Activated B cell treated with CpG ODN at 0.5 μM for 24 hours (primary cell): ENCODE data around the gene LMNTD2. TPM values are rescaled to one million over a fixed set of nuclear protein-coding genes. Genes with fewer than 3 reads are reported as not detected.

Source experiments
- ATAC-seq: fragments of 200-7000 bp; cut with Tn5 transposase; one replicate; pipeline ENCODE4 v1.10.0; 2021; ENCODE audit warnings: low read depth, mild to moderate bottlenecking, moderate library complexity
- CTCF ChIA-PET: fragments of 350-600 bp; sonication (Branson Sonifier 250); formaldehyde crosslinking; loops from one replicate; lab custom pipeline; 2021; ENCODE audit warnings: antibody characterized with exemption; lab: Charles Lee
- POLR2A ChIA-PET: fragments of 350-600 bp; sonication (Branson Sonifier 250); formaldehyde crosslinking; loops from one replicate; lab custom pipeline; 2021; ENCODE audit warnings: antibody characterized with exemption; lab: Charles Lee
- DNase-seq: peaks from one replicate; pipeline ENCODE4 v3.0.0; 2022
- H3K27ac Mint-ChIP-seq: one replicate; pipeline ENCODE4 v1.8.0; 2020; ENCODE audit warnings: mixed read lengths
- H3K27me3 Mint-ChIP-seq: one replicate; pipeline ENCODE4 v1.8.0; 2021; ENCODE audit warnings: mixed read lengths
- H3K36me3 Mint-ChIP-seq: one replicate; pipeline ENCODE4 v1.8.0; 2021; ENCODE audit warnings: low read depth, mixed read lengths
- H3K4me1 Mint-ChIP-seq: one replicate; pipeline ENCODE4 v1.8.0; 2021; ENCODE audit warnings: mixed read lengths
- H3K4me3 Mint-ChIP-seq: one replicate; pipeline ENCODE4 v1.8.0; 2020; ENCODE audit warnings: mild to moderate bottlenecking, mixed read lengths
- H3K9me3 Mint-ChIP-seq: one replicate; pipeline ENCODE4 v1.8.0; 2020; ENCODE audit warnings: mixed read lengths
- intact Hi-C: fragments of 100-400 bp; cut with micrococcal nuclease; formaldehyde crosslinking; loops from one replicate; pipeline ENCODE4 v1.15.1; 2024
- total RNA-seq: library from RNA; stranded (reverse); gene quantifications from 2 replicates; pipeline ENCODE4 v1.2.3, GENCODE V29; 2022
- TF ChIP-seq, protein P1 (sequence below): fragments of 200-600 bp; IDR thresholded peaks from one replicate; pipeline ENCODE4 v1.8.0; 2022; ENCODE audit warnings: antibody characterized with exemption, mild to moderate bottlenecking

LMNTD2 gene
- total RNA-seq, 1 donor from 2014 or later: 8.6 TPM

DNA sequence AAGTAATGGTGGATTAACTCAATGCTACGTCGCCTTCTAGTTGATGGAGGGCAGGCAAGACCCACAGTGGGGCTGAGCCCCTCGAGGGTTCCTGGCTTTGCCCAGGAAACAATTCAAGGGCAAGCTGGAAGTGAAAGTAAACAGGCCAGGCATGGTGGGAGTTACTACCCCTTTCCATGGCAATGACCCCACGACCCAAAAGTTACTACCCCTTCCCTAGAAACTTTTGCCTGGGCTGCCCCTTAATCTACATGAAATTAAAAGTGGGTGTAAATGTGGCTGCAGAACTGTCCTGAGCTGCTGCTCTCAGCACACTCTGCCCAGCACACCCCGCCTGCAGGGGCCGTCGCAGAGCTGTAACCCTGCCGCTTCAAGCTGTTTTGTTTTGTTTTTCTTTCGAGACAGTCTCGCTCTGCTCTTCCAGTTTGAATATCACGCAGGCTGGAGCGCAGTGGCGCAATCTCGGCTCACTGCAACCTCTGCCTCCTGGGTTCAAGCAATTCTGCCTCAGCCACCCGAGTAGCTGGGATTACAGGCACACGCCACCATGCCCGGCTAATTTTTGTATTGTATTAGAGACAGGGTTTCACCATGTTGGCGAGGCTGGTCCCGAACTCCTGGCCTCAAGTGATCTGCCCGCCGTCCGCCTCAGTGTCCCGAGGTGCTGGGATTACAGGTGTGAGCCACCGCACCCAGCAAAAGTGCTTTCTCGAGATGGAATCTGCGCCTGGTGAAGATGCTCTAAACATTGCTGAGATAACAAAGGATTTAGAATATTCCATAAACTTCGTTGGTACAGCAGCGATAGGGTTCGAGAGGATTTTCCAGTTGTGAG, 47.6 kb downstream of the LMNTD2 start:
- no peaks in the 10 kb centered on the region for H3K27me3 Mint-ChIP-seq
- DNase-seq (no peak), ATAC-seq (no peak)
- peaks cover 6% of the 10 kb centered on the region for H3K4me1 Mint-ChIP-seq
- CTCF ChIA-PET: no interaction called here
- H3K4me3 Mint-ChIP-seq: no peak overlapping the region
- TF ChIP-seq, protein P1, sequence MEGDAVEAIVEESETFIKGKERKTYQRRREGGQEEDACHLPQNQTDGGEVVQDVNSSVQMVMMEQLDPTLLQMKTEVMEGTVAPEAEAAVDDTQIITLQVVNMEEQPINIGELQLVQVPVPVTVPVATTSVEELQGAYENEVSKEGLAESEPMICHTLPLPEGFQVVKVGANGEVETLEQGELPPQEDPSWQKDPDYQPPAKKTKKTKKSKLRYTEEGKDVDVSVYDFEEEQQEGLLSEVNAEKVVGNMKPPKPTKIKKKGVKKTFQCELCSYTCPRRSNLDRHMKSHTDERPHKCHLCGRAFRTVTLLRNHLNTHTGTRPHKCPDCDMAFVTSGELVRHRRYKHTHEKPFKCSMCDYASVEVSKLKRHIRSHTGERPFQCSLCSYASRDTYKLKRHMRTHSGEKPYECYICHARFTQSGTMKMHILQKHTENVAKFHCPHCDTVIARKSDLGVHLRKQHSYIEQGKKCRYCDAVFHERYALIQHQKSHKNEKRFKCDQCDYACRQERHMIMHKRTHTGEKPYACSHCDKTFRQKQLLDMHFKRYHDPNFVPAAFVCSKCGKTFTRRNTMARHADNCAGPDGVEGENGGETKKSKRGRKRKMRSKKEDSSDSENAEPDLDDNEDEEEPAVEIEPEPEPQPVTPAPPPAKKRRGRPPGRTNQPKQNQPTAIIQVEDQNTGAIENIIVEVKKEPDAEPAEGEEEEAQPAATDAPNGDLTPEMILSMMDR: no peak
- intact Hi-C loops: no loop called here
- POLR2A ChIA-PET: interaction anchor here (0.7 kb wide), 1 partner anchor 60 kb away, joined by 7 read pairs; no protein-coding TSS in a partner anchor
- peaks cover 20% of the 10 kb centered on the region for H3K36me3 Mint-ChIP-seq
- no peak overlapping the region for H3K27ac Mint-ChIP-seq
- no peaks in the 10 kb centered on the region for H3K9me3 Mint-ChIP-seq

DNA sequence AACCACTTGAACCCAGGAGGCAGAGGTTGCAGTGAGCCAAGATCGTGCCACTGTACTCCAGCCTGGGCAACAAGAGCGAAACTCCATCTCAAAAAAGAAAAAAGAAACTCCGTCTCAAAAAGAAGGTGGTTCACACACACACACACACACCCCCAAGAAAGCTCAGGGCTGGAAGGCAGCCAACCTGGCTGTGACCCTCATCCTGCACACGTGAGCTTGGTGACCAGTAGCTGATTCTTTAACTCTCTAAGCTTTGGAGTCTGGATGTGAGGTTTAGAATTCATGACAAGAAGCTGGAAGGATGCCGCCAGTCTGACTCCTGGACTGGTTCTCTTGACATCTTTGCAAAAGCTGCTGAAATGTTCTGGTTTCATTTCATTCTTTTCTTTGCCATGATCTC, 51.6 kb downstream of the LMNTD2 start:
- TF ChIP-seq, protein P1: no peak
- Mint-ChIP-seq H3K27me3 (no peaks in the 10 kb centered on the region), H3K4me3 (no peak overlapping the region), H3K27ac (no peak overlapping the region), H3K4me1 (peaks cover 30% of the 10 kb centered on the region), H3K9me3 (no peaks in the 10 kb centered on the region), H3K36me3 (peaks cover 18% of the 10 kb centered on the region)
- intact Hi-C loops: no loop called here
- ATAC-seq (no peak), DNase-seq (no peak)
- POLR2A ChIA-PET: interaction anchor here (1.5 kb wide), 1 partner anchor 10 kb away, joined by 10 read pairs; no protein-coding TSS in a partner anchor
- CTCF ChIA-PET: interaction anchor here (0.7 to 0.9 kb wide), 2 partner anchors 9 to 10 kb away, joined by 4 to 5 read pairs; no protein-coding TSS in a partner anchor

DNA sequence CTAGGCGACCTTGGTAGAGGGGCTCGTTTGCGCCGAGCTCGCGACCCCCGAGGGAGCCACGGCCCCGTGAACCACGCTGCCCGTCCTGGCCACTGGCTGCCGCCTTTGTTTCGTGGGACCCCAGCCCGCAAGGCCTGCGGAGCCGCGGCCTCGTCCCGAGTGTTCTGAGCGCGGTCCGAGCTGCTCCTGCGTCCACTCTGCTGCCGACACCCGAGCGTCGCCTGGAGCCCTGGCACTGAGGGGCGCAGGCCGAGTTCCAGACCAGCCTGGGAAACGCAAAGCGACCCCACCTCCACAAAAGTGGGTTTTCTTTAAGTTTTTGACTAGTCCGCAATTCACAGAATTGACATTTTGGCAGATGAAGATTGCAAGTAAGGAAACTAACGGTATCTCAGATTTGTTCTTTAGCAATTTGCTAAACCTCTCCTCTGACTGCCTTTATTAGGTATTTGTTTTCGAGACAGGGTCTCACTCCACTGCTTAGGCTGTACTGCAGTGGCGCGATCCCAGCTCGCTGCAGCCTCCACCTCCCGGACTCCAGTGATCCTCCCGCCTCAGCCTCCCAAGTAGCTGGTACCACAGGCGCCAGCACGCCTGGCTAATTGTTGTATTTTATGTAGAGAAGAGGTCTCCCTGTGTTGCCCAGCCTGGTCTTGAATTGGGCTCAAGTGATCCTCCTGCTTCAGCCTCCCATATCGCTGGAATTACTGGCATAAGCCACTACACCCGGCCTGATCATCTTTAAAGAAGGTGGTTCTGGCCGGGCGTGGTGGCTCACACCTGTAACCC, 52.6 kb downstream of the LMNTD2 start:
- ChIA-PET POLR2A (interaction anchor here (1.5 to 3.0 kb wide), 3 partner anchors 11 to 59 kb away, joined by 10 to 45 read pairs (median 34); partner anchors contain the start of genes HRAS, LRRC56 and PTDSS2), CTCF (no interaction called here)
- ATAC-seq: no peak
- no peaks in the 10 kb centered on the region for H3K9me3 Mint-ChIP-seq
- no peaks in the 10 kb centered on the region for H3K27me3 Mint-ChIP-seq
- peaks cover 39% of the 10 kb centered on the region for H3K4me1 Mint-ChIP-seq
- H3K4me3 Mint-ChIP-seq: peak overlapping the region; percentile 97
- no peak overlapping the region for H3K27ac Mint-ChIP-seq
- peaks cover 18% of the 10 kb centered on the region for H3K36me3 Mint-ChIP-seq
- intact Hi-C loops: loop anchor here (1.0 to 2.0 kb wide), 6 partner anchors 10 to 301 kb away; partner anchors contain the start of genes LMNTD2, RASSF7, RPLP2 and SIGIRR
- TF ChIP-seq, protein P1: no peak
- no peak for DNase-seq

DNA sequence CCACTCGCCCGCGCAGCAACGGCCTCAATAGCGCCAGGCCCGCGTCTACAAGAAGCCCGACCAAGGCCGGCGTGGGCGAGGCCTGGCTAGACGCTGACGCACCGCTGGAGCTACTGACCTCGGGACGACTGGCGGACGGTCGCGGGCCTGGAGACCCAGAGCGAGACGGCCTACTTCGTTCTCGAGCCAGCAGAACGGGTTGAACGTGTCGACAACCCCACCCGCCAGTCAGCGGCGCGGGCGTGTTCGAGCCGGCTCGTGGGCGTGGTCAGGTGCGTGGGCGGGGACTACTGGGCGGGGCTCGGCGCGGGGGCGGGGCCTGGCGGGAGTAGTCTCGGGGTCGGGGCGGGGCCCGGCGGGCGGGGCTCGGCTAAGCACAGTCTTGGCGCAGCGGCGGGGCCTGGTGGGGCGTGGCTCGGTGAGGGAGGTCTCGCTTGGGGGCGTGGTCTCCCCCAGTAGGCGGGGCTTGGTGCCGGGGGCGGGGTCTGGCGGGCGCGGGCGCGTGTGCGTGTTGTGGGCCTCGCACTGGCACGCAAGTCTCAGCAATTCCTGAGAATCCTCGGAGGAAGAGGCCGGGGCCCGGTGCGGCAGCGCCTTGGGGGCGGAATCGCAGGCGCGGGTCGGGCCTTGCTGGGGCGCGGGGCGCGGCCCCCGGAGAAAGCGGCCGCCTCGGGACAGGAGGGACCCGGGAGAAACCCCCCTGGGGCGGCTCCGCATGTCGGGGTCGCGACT, 53.4 kb downstream of the LMNTD2 start, which contains the start of gene RNH1:
RNH1 (minus strand) TSS at position 248 of the 732 bp plus-strand sequence. CDS start 5,080 bp downstream, outside the sequence.
- intact Hi-C loops: loop anchor here (1.0 to 2.0 kb wide), 11 partner anchors 11 to 302 kb away; partner anchors contain the start of genes DEAF1, LMNTD2, LRRC56 and PHRF1
- ATAC-seq (peak; percentile 84), DNase-seq (peak; percentile 98)
- Mint-ChIP-seq H3K9me3 (no peaks in the 10 kb centered on the region), H3K36me3 (peaks cover 14% of the 10 kb centered on the region), H3K4me1 (peaks cover 42% of the 10 kb centered on the region), H3K4me3 (peak within 1 kb of the TSS; percentile 97), H3K27ac (peak within 1 kb of the TSS; percentile 99), H3K27me3 (no peaks in the 10 kb centered on the region)
- POLR2A ChIA-PET: interaction anchor here (0.7 to 3.0 kb wide), 24 partner anchors 8 to 302 kb away, joined by 3 to 45 read pairs (median 4); partner anchors contain the start of genes BET1L, HRAS, LRRC56 and PHRF1
- TF ChIP-seq, protein P1: no peak
- CTCF ChIA-PET: interaction anchor here (2.0 kb wide), 1 partner anchor 58 kb away, joined by 8 read pairs; the partner anchor contains the start of gene PTDSS2
